HepG2 (cell line): ENCODE data around the gene SAMD14.

Experiments
- CHD2 ChIP-seq: IDR thresholded peaks from 2 replicates; pipeline ENCODE4 v1.6.1; 2011; ENCODE audit warnings: low read depth, low read length, improper control_type of control experiment
- NR3C1 ChIP-seq: sonication (generic); formaldehyde crosslinking; IDR thresholded peaks from 2 replicates; pipeline ENCODE4 v1.4.0; 2020; ENCODE audit warnings: missing genetic modification reagents
- RBFOX2 ChIP-seq: fragments of 200-400 bp; formaldehyde crosslinking; IDR thresholded peaks from 2 replicates; pipeline ENCODE4 v1.6.1; 2017; ENCODE audit warnings: low read depth, mild to moderate bottlenecking, low read length
- RFX5 ChIP-seq: IDR thresholded peaks from 2 replicates; pipeline ENCODE4 v1.6.1; 2011; ENCODE audit warnings: low read depth, low read length, improper control_type of control experiment
- SMC3 ChIP-seq: IDR thresholded peaks from 2 replicates; pipeline ENCODE4 v1.6.1; 2011; ENCODE audit warnings: low read length, improper control_type of control experiment
- TAF1 ChIP-seq: sonication (generic); formaldehyde crosslinking; IDR thresholded peaks from 2 replicates; pipeline ENCODE4 v1.4.0; 2020; ENCODE audit warnings: missing genetic modification reagents
- TF ChIP-seq, protein P1 (sequence below): sonication (generic); formaldehyde crosslinking; IDR thresholded peaks from 2 replicates; pipeline ENCODE4 v1.5.1; 2020; ENCODE audit warnings: mild to moderate bottlenecking, moderate library complexity, missing genetic modification reagents
- TF ChIP-seq, protein P2 (sequence below): sonication (generic); formaldehyde crosslinking; IDR thresholded peaks from 2 replicates; pipeline ENCODE4 v1.5.1; 2020; ENCODE audit warnings: mild to moderate bottlenecking, missing genetic modification reagents, moderate library complexity
- TF ChIP-seq, protein P3 (sequence below): sonication (generic); formaldehyde crosslinking; IDR thresholded peaks from 2 replicates; pipeline ENCODE4 v1.5.1; 2020; ENCODE audit warnings: missing genetic modification reagents, mild to moderate bottlenecking, borderline replicate concordance

DNA sequence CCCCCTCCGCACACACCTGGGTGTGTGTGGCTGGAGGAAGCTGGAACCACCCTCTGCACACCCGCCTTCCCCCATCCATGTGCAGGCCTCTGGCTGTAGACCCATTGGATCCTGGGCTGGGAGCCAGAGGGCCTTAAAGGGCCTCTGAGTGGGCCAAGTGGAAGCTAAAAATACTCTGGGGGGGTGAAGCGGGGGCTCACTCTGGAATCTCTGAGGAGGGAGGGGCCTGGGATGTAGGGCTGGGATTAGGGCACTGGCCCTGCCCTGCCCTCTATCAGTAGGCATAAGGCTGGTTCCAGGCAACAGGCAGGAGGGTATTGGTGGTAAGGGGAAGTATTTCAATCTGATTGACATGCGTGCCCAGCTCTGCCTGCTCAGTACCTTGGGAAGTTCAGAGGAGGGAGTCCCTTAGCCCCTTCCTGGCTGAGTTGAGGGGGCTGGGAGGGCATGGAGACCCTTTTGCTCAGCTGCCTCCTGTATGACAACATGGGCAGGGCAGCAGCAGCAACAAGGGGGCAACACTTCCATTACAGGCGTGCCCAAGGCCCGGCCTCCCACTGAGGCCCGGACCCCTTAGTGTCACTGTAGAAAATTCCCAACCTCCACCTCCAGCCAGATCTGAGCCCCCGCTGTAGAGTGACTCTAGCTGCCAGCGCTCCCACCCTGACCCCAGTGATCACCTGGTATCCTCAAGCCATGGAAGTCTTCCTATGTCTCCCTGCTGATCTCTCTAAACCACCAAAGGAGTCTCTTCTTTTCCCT is 68.8 kb downstream of the SAMD14 start:
- TF ChIP-seq, protein P1, sequence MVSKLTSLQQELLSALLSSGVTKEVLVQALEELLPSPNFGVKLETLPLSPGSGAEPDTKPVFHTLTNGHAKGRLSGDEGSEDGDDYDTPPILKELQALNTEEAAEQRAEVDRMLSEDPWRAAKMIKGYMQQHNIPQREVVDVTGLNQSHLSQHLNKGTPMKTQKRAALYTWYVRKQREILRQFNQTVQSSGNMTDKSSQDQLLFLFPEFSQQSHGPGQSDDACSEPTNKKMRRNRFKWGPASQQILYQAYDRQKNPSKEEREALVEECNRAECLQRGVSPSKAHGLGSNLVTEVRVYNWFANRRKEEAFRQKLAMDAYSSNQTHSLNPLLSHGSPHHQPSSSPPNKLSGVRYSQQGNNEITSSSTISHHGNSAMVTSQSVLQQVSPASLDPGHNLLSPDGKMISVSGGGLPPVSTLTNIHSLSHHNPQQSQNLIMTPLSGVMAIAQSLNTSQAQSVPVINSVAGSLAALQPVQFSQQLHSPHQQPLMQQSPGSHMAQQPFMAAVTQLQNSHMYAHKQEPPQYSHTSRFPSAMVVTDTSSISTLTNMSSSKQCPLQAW: no peak
- TF ChIP-seq, protein P2, sequence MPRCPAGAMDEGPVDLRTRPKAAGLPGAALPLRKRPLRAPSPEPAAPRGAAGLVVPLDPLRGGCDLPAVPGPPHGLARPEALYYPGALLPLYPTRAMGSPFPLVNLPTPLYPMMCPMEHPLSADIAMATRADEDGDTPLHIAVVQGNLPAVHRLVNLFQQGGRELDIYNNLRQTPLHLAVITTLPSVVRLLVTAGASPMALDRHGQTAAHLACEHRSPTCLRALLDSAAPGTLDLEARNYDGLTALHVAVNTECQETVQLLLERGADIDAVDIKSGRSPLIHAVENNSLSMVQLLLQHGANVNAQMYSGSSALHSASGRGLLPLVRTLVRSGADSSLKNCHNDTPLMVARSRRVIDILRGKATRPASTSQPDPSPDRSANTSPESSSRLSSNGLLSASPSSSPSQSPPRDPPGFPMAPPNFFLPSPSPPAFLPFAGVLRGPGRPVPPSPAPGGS (CRISPR knock-in tag): no peak
- no peak for TF ChIP-seq NR3C1 (CRISPR knock-in tag)
- TF ChIP-seq, protein P3, sequence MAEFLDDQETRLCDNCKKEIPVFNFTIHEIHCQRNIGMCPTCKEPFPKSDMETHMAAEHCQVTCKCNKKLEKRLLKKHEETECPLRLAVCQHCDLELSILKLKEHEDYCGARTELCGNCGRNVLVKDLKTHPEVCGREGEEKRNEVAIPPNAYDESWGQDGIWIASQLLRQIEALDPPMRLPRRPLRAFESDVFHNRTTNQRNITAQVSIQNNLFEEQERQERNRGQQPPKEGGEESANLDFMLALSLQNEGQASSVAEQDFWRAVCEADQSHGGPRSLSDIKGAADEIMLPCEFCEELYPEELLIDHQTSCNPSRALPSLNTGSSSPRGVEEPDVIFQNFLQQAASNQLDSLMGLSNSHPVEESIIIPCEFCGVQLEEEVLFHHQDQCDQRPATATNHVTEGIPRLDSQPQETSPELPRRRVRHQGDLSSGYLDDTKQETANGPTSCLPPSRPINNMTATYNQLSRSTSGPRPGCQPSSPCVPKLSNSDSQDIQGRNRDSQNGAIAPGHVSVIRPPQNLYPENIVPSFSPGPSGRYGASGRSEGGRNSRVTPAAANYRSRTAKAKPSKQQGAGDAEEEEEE (CRISPR knock-in tag): no peak
- TF ChIP-seq CHD2: no peak
- no peak for TF ChIP-seq SMC3
- no peak for TF ChIP-seq RBFOX2
- no peak for TF ChIP-seq RFX5
- TF ChIP-seq TAF1 (CRISPR knock-in tag): no peak
